GM12878 (cell line): ENCODE data around the gene TOE1. TPM values are rescaled to one million over a fixed set of nuclear protein-coding genes. Genes with fewer than 3 reads are reported as not detected.

Experiments
- ATAC-seq: fragments of 200-7000 bp; cut with Tn5 transposase; 3 replicates; pipeline ENCODE4 v1.9.1; 2020; ENCODE audit warnings: mild to moderate bottlenecking, moderate library complexity
- BruUV-seq: library from RNA; stranded (reverse); fragments of 400-500 nt; replicated peaks from 2 replicates; lab custom pipeline; 2021; lab: Mats Ljungman, UMichigan
- CTCF ChIA-PET: fragments of 300-600 bp; sonication (Branson Sonifier 250); formaldehyde crosslinking; extraction: SDS; loops from one replicate; lab custom pipeline; 2021; ENCODE audit warnings: inconsistent platforms; lab: Yijun Ruan, JAX
- POLR2A ChIA-PET: fragments of 350-600 bp; formaldehyde crosslinking; extraction: SDS; loops from one replicate; lab custom pipeline; 2021; ENCODE audit warnings: inconsistent platforms; lab: Charles Lee
- RAD21 ChIA-PET: fragments of 300-600 bp; sonication (Branson Sonifier 250); formaldehyde crosslinking; loops from one replicate; lab custom pipeline; 2023; ENCODE audit warnings: antibody characterized with exemption; ENCODE audit not compliant: unreplicated experiment; lab: Charles Lee
- SMC1A ChIA-PET: fragments of 300-600 bp; sonication (Branson Sonifier 250); formaldehyde crosslinking; loops from one replicate; lab custom pipeline; 2023; ENCODE audit not compliant: unreplicated experiment, uncharacterized antibody; lab: Charles Lee
- DNase-seq: peaks from one replicate; pipeline ENCODE4 v3.0.0-alpha.2; 2011; ENCODE audit warnings: low read depth, low spot score
- FAIRE-seq: peaks from 3 replicates; lab custom pipeline; 2011; peaks lifted over from hg19 to GRCh38; lab: Jason Lieb, UNC
- H2AFZ ChIP-seq: 2 replicates; pipeline ENCODE4 v1.6.0; 2011; ENCODE audit warnings: low read depth, low read length, control low read depth; ENCODE audit not compliant: control insufficient read depth
- H3K27ac ChIP-seq: 2 replicates; pipeline ENCODE4 v1.5.1; 2011; ENCODE audit warnings: control low read depth; ENCODE audit not compliant: control insufficient read depth, insufficient read depth
- H3K27me3 ChIP-seq, 2 experiments: replicated peaks in 1 of 2; 2 replicates each; pipeline versions ENCODE4 v1.6.0 to v1.6.1; 2011; ENCODE audit warnings: low read length in 1 of 2; ENCODE audit not compliant: control insufficient read depth in 2 of 2, insufficient read depth in 2 of 2
- H3K36me3 ChIP-seq, 2 experiments: 2 replicates each; pipeline ENCODE4 v1.5.1; 2011; ENCODE audit warnings: low read length in 1 of 2; ENCODE audit not compliant: control insufficient read depth in 2 of 2, insufficient read depth in 2 of 2
- H3K4me1 ChIP-seq: 2 replicates; pipeline ENCODE4 v1.6.1; 2011; ENCODE audit warnings: mild to moderate bottlenecking, low read length, moderate library complexity, mixed read lengths; ENCODE audit not compliant: control insufficient read depth, insufficient read depth
- H3K4me2 ChIP-seq: 2 replicates; pipeline ENCODE4 v1.6.0; 2011; ENCODE audit warnings: control low read depth; ENCODE audit not compliant: control insufficient read depth, insufficient read depth
- H3K4me3 ChIP-seq: fragments of 200-600 bp; sonication (generic); 2 replicates; pipeline ENCODE4 v1.5.1; 2016
- H3K79me2 ChIP-seq: 2 replicates; pipeline ENCODE4 v1.6.0; 2011; ENCODE audit warnings: low read length; ENCODE audit not compliant: control insufficient read depth, insufficient read depth
- H3K9ac ChIP-seq: 2 replicates; pipeline ENCODE4 v1.8.0; 2011; ENCODE audit warnings: low read length, control low read depth, mixed read lengths; ENCODE audit not compliant: control insufficient read depth, insufficient read depth
- H3K9me3 ChIP-seq: replicated peaks from 3 replicates; pipeline ENCODE4 v1.5.1; 2011; ENCODE audit warnings: mild to moderate bottlenecking, low read length; ENCODE audit not compliant: control insufficient read depth, insufficient read depth
- H4K20me1 ChIP-seq: 2 replicates; pipeline ENCODE4 v1.6.0; 2011; ENCODE audit not compliant: control insufficient read depth, insufficient read depth
- ASH2L ChIP-seq: fragments of 300-600, 200-600 bp; sonication (generic); IDR thresholded peaks from 2 replicates; pipeline ENCODE4 v1.6.1; 2017; ENCODE audit warnings: low read depth, mild to moderate bottlenecking, borderline replicate concordance
- CEBPZ ChIP-seq: fragments of 150-350 bp; IDR thresholded peaks from 2 replicates; pipeline ENCODE4 v1.6.1; 2016; ENCODE audit warnings: low read depth, low read length
- EZH2 ChIP-seq: IDR thresholded peaks from 2 replicates; pipeline ENCODE4 v1.6.1; 2012; ENCODE audit warnings: low read depth, mild to moderate bottlenecking, control low read depth, inconsistent platforms, low read length, borderline replicate concordance; ENCODE audit not compliant: control insufficient read depth
- FOXM1 ChIP-seq: IDR thresholded peaks from 2 replicates; pipeline ENCODE4 v1.6.1; 2012; ENCODE audit warnings: low read depth, mild to moderate bottlenecking, inconsistent platforms, low read length, moderate library complexity
- NBN ChIP-seq: fragments of 450-650 bp; IDR thresholded peaks from 2 replicates; pipeline ENCODE4 v1.6.1; 2016
- NR2C1 ChIP-seq: fragments of 450-650 bp; IDR thresholded peaks from 2 replicates; pipeline ENCODE4 v1.6.1; 2017; ENCODE audit warnings: antibody characterized with exemption, mild to moderate bottlenecking, moderate library complexity
- POLR2A ChIP-seq: IDR thresholded peaks from 2 replicates; pipeline ENCODE4 v1.6.1; 2011; ENCODE audit warnings: low read depth, mild to moderate bottlenecking, low read length
- SMAD5 ChIP-seq: IDR thresholded peaks from 2 replicates; pipeline ENCODE4 v1.6.1; 2016; ENCODE audit warnings: antibody characterized with exemption, low read depth
- ZBED1 ChIP-seq: IDR thresholded peaks from 2 replicates; pipeline ENCODE4 v1.6.1; 2016; ENCODE audit warnings: borderline replicate concordance
- ZBTB11 ChIP-seq: fragments of 450-650 bp; formaldehyde crosslinking; IDR thresholded peaks from 2 replicates; pipeline ENCODE4 v1.5.0; 2022; ENCODE audit warnings: mild to moderate bottlenecking, missing genetic modification characterization
- WGBS: methylation state at CpG from one replicate; pipeline ENCODE4 v1.1.6; 2016; ENCODE audit warnings: low lambda C conversion rate; ENCODE audit not compliant: insufficient replicate concordance, insufficient coverage; ENCODE audit errors: missing lambda C conversion rate; 5-methylcytosine and 5-hydroxymethylcytosine counted together
- in situ Hi-C: fragments of 300-500 bp; cut with MboI; formaldehyde crosslinking; loops from 9 replicates; pipeline ENCODE4 v1.14.3; 2018; ENCODE audit warnings: mixed read lengths
- intact Hi-C: fragments of 100-400 bp; cut with micrococcal nuclease; formaldehyde crosslinking; loops from one replicate; pipeline ENCODE4 v1.14.2; 2022; ENCODE audit not compliant: unreplicated experiment
- polyA plus RNA-seq, 11 experiments: library from polyadenylated mRNA; depleted of rRNA in 4 of 11; unstranded in 6 of 11; stranded (reverse) in 5 of 11; fragments of >200 nt; fragmentation: Nextera tagmentation in 4 of 11; fragmentation: Illumina TruSeq in 1 of 11; extraction: Ambion mirVana in 4 of 11; extraction: Trizol in 1 of 11; gene quantifications; 1 replicate in 1 of 11; 2 replicates in 10 of 11; pipeline versions ENCODE4 v1.2.1 to v1.2.3, GENCODE V29; 2011 to 2016; ENCODE audit warnings: inconsistent platforms in 2 of 11, missing spikeins in 2 of 11, low read depth in 1 of 11
- total RNA-seq, 4 experiments: library from RNA; depleted of rRNA in 3 of 4; stranded (reverse); fragments of >200 nt in 3 of 4; fragmentation: Illumina TruSeq in 1 of 4; extraction: Trizol in 1 of 4; gene quantifications; 2 replicates each; pipeline versions ENCODE4 v1.2.1 to v1.2.3, GENCODE V29; 2013 to 2021
- TF ChIP-seq, protein P1 (sequence below): IDR thresholded peaks from 2 replicates; pipeline ENCODE4 v1.6.1; 2012; ENCODE audit warnings: low read depth, low read length, improper control_type of control experiment
- TF ChIP-seq, protein P2 (sequence below), 3 experiments: IDR thresholded peaks in 2 of 3; conservative IDR thresholded peaks in 1 of 3; 2 replicates each; pipeline ENCODE4 v1.5.1; 2011; ENCODE audit warnings: low read depth in 3 of 3, low read length in 3 of 3, mild to moderate bottlenecking in 3 of 3, control low read depth in 2 of 3, moderate library complexity in 2 of 3, inconsistent platforms in 1 of 3, mixed read lengths in 1 of 3; ENCODE audit not compliant: control insufficient read depth in 2 of 3, insufficient read depth in 1 of 3; ENCODE audit errors: extremely low read depth in 1 of 3

Gene TOE1
- total and polyA plus RNA-seq, 10 of the 15 experiments (the other 5 are each of a cell fraction or from before 2014, with no cell fraction given), result 22.7 to 38.0 (median 33.3) TPM

GRCh38 chr1:45385302-45385701 is 45.3 kb downstream of the TOE1 start:
- H3K4me1 ChIP-seq, result peaks cover 2% of the 10 kb centered on the region; the same call in 1 of the 2 replicates
- FAIRE-seq, result no peak
- RAD21 ChIA-PET, result no interaction called here
- SMC1A ChIA-PET, result no interaction called here
- no peaks in the 10 kb centered on the region for H4K20me1 ChIP-seq
- H3K9ac ChIP-seq, result no peak overlapping the region
- no peak for ATAC-seq
- no peak overlapping the region for H3K4me2 ChIP-seq
- no peaks in the 10 kb centered on the region for H3K79me2 ChIP-seq
- DNase-seq, result no peak
- in situ Hi-C loops (no loop called here), intact Hi-C loops (no loop called here)
- no peak overlapping the region for H2AFZ ChIP-seq
- H3K27ac ChIP-seq, result no peak overlapping the region
- no peaks in the 10 kb centered on the region for H3K36me3 ChIP-seq
- no TSS peak for BruUV-seq
- WGBS, result 94% methylated on average over 3 of the region's 3 CpGs
- no peaks in the 10 kb centered on the region for H3K27me3 ChIP-seq
- POLR2A ChIA-PET, result no interaction called here
- H3K4me3 ChIP-seq, result no peak overlapping the region
- CTCF ChIA-PET, result interaction anchor here (1.0 kb wide), 1 partner anchor 9 kb away, joined by 3 read pairs; no protein-coding TSS in a partner anchor
- no peaks in the 10 kb centered on the region for H3K9me3 ChIP-seq
- TF ChIP-seq, protein P1, sequence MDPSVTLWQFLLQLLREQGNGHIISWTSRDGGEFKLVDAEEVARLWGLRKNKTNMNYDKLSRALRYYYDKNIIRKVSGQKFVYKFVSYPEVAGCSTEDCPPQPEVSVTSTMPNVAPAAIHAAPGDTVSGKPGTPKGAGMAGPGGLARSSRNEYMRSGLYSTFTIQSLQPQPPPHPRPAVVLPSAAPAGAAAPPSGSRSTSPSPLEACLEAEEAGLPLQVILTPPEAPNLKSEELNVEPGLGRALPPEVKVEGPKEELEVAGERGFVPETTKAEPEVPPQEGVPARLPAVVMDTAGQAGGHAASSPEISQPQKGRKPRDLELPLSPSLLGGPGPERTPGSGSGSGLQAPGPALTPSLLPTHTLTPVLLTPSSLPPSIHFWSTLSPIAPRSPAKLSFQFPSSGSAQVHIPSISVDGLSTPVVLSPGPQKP, result no peak
- TF ChIP-seq ASH2L (no peak), CEBPZ (no peak), SMAD5 (no peak), FOXM1 (no peak), NBN (no peak), POLR2A (no peak), NR2C1 (no peak), EZH2 (no peak), ZBTB11 (CRISPR knock-in tag) (no peak), ZBED1 (no peak)
- TF ChIP-seq, protein P2, sequence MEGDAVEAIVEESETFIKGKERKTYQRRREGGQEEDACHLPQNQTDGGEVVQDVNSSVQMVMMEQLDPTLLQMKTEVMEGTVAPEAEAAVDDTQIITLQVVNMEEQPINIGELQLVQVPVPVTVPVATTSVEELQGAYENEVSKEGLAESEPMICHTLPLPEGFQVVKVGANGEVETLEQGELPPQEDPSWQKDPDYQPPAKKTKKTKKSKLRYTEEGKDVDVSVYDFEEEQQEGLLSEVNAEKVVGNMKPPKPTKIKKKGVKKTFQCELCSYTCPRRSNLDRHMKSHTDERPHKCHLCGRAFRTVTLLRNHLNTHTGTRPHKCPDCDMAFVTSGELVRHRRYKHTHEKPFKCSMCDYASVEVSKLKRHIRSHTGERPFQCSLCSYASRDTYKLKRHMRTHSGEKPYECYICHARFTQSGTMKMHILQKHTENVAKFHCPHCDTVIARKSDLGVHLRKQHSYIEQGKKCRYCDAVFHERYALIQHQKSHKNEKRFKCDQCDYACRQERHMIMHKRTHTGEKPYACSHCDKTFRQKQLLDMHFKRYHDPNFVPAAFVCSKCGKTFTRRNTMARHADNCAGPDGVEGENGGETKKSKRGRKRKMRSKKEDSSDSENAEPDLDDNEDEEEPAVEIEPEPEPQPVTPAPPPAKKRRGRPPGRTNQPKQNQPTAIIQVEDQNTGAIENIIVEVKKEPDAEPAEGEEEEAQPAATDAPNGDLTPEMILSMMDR (IDR thresholded peaks at IDR 0.05 in 2 of 3, conservative IDR thresholded peaks at IDR 0.05 in 1 of 3; ENCODE audit: control insufficient read depth in 2 of 3, extremely low read depth in 1 of 3, insufficient read depth in 1 of 3, low read depth in 3 of 3, low read length in 3 of 3), result no peak
